Measurements from ENCODE around the gene MITD1. TPM values are rescaled to one million over a fixed set of nuclear protein-coding genes. Genes with fewer than 3 reads are reported as not detected.
"Not testable (repeated sequence)": the region's sequence is repeated elsewhere in the genome, so short reads cannot be mapped to it uniquely, and the experiment has no call there.

MITD1 gene
- total RNA-seq: 19.6 TPM

DNA sequence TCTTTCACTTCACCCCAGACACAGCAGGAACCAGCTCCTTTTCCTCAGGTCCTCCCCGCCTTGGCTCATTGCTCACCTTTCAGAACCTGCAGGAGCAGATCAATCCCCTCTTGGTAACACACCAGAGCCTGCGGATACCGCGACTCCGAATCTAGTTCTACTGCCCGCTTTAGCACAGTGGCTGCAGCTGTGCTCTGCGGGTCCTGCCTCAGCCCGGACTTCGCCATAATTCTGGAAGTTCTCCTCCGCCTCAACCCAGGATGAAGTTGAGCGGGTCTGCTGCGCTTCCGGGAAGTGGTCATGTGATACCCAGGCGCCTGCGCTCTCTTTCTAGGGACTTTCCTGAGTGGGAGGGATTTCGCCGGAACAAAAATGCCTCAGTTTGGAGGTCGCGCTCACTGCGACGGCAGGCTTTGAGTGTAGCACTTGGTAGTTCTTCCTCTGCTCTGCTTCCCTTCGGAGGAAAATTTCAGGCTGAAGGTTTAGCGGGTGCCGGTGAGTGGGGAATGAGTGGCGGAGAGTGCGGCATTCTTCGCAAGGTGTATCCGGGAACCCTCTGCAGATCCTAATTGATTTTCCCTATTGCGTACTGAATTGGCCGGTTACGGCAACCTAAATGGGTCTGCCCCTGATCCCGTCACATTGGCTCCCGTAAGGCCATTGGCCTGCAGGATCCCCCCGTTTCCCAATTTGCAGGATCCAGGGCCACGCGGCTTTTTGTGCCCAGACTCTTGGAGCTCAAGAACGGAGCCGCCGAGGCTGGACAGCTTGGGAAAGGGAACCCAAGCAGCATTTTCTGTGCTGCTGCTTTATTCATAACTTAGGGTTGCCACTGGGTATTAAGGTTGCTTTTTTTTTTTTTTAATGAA, at the start of gene MITD1, which contains the start of gene MRPL30:
Gene MITD1, minus strand, starts transcription at position 304 of the 869 bp plus-strand sequence. Its CDS starts 77 bp downstream, at position 227.
Gene MRPL30, plus strand, starts transcription at position 430 of the 869 bp plus-strand sequence. CDS start 5,020 bp downstream, outside the sequence.
- DNase-seq: peak; percentile 96

DNA sequence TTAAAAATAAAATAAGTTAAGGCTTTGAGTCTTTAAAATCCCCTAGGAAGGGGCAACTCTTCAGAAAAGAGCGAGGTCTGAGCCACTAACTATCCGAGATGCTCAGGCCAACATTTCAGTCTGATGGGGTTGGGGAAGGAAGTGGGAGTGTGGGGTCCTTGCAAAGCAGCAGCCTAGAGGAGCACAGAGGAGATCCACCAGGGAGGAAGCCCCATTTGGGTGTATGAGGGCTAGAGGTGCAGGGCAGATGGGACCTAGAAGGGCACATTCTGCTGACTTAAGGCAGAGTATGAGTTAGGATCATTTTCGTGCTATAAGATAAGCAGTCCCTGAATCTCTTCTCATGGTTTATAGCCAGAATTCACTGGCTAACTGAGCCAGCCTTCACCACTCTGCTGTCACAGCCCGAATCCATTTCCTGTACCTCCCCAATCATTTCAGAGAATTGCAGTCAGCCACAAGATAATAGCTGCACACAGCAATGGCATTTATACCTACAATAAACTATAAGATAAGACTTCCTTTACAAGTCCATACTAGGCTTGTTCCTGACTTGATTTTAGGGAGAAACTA, 37.2 kb upstream of the MITD1 start:
- no peak for DNase-seq

DNA sequence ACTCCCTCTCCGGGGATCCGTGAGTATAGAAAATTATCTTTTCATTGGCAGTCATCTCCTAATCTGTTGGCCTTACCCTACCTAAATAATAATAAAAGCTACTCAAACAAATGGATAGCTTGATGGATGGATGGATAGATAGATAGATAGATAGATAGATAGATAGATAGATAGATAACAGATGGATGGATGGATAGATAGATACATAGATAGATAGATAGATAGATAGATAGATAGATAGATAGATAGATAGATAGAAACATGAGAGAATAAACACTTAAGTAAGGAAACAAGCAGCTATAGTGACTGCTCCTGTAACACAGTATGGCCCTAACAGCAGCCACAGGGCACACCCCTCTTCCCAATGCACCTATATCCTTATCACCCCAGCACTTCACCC, 35.2 kb upstream of the MITD1 start:
- DNase-seq: no peak

DNA sequence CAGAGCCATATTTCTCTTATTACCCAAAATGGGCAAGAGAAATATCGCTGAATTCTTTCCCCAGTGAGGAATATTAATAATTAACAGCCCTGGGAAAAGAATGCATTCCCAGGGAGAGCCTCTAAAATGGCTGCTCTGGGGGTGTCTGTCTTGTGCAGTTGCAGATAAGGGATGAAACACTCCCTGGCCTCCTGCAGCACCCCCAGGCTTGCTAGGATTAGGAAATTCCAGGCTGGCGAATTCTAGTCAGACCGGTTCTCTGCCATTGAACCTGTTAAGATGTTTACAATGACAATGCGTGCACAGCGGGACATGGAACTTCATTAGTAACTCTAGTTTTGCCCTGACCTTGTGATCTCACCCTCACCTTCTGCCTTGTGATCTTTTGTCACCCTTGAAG, 24.6 kb upstream of the MITD1 start:
- DNase-seq: no peak

DNA sequence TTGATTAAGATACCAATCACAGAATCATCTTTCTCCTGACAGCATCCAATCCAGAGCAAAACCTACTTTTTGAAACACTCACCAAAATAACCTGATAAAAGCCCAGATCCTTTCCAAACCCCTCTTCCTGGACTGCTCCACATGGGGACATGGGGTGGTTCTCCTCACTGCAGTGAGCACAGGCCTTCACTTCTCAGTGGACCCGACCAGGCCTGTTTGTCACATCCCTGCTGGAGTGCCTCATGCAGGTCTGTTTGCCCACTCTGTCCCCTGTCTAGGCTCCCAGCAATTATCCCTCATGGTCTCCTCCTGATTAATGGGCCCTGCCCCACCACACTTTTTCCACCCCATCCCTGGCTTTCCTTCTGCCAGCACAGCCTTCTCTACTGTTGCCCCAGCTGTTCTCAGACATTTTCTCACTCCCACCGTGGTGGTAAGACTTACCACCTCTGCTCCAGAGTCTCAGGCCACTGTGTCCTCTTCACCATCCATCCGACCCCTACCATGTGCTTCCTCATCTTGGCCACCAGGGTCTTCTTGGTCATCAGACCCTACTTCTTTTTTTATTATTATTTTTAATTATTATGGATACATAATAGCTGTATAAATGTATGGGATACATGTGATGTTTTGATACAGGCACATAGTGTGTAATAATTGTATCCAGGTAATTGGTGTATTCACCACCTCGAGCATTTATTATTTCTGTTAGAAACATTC, 21.3 kb upstream of the MITD1 start:
- DNase-seq: no peak

DNA sequence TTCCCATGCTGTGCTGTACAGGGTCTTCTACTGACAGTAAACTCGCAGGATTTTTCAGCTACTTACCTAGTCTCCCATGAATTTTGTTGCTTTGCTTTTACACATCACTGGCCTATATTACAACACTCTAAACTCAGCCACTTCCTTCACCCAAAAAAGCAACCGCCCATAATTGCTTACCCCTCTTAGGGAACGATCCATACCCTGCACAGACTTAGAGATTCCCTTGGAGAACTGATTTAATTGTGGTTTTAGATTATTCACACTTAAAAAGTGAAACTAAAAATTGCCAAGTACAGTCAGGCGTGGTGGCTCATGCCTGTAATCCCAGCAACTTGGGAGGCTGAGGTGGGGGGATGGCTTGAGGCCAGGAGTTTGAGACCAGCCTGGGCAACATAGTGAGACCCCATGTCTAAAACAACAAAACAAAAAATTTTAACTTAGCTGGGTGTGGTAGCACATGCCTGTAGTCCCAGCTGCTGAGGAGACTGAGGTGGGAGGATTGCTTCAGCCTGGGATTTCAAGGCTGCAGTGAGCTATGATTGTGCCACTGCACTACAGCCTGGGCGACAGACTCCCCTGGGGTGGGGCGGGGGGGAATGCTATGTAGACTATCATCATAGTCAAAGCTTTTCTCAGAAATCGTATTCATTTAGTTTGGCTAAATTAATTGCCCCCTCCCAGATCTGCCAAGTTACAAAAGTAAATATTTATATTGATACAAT, 19.4 kb upstream of the MITD1 start:
- DNase-seq: no peak

DNA sequence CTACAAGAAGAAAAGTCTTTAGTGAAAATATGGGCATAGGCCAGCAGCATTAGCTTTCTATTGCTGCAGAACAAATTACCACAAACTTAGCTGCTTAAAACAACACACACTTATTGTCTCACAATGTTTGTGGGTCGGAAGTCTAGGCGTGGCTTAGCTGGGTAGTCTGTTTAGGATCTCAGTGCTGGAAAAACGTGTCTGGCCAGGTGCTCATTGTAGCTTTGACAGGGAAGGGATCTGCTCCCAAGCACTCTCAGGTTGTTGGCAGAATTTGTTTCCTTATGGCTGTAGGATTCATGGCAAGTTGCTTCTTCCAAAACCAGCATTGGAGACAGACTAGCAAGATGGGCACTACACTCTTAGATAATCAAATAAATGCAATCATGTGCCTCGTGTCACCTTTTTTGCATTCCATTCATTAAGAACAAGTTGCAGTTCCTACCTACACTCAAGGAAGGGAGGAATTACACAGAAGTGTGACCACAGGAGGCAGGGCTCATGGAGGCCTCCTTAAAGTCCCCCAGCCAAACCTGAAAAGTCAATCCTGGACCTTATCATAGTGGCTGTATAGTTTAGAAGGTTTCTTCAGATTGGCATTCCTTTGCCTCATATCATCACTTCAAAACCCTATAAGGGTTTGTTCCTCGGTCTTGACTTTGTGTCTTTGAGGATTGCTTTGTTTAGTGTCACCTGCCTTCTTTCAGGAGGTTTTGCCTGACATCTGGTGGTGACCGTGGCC, 17.4 kb upstream of the MITD1 start:
- DNase-seq: no peak

DNA sequence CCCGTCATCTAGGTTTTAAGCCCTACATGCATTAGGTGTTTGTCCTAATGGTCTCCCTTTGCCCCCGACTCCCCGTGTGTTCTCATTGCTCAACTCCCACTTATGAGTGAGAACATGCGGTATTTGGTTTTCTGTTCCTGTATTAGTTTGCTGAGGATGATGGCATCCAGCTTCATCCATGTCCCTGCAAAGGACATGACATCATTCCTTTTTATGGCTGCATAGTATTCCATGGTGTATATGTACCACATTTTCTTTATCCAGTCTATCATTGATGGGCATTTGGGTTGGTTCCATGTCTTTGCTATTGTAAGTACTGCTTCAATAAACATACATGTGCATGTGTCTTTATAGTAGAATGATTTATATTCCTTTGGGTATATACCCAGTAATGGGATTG, 11.5 kb upstream of the MITD1 start:
- not testable (repeated sequence) for DNase-seq

DNA sequence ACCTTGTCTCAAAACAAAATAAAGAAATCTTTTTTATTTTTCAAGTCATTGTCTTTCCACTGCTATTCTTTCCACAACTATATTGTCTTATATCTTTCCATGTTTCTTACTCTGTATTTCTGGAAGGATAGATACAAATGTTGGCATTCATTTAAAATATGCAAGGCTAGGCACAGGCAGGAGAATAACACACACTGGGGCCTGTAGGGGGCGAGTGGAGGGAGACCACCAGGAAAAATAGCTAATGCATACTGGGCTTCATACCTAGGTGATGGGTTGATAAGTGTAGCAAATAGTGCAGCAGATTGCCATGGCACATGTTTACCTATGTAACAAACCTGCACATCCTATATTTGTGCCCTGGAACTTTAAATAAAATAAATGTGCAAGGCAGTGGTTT, 9.7 kb upstream of the MITD1 start:
- DNase-seq: no peak

DNA sequence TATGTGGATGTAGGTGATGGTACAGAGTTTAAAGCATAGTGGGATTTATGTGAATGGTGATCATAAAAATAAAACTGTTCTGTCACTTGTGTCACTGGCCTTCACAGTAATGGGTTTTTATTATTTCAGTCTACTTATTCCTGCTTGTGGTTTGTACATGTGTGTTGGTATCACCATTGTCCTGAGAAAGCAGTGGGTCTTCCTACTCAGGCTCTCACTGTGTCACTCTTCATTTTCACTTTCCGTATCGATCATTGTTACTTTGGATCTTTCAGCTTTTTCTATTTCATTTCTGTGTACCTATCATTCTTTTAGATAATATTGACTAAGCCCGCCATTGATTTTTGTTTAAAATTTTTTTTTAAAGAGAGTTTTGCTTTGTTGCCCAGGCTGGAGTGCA, 7.5 kb upstream of the MITD1 start:
- no peak for DNase-seq

DNA sequence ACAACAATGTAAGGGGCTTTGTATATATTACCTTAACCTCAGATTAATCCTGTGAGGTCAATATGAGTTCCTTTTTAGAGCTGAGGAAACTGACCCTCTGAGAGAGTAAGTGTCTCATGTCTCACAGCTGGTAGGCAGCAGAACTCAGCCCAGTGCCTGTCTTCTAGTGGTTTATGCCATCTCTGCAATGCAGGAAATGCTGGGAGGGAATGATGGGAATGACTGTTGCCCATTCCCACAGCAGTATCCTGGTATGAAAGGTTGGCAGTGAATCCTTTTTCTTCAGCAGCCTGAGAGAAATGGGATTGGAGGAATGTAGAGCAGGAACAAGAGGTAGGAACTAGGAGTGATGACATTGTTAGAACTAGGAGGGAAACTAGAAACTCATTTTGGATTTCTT, 6.2 kb upstream of the MITD1 start:
- DNase-seq: no peak

DNA sequence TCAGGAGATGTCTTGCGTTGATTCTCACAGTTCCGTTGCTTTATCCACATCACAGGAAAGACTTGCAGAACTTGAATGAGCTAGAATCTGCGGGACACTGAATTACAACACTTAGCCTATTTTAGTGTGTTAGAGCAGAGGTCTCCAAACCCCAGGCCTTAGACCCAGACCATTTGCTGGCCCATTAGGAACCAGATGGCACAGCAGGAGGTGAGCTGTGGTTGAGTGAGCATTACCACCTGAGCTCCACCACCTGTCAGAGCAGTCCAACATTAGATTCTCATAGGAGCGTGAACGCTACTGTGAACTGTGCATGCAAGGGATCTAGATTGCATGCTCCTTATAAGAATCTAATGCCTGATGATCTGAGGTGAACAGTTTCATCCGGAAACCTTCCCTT, 4.0 kb upstream of the MITD1 start:
- no peak for DNase-seq

DNA sequence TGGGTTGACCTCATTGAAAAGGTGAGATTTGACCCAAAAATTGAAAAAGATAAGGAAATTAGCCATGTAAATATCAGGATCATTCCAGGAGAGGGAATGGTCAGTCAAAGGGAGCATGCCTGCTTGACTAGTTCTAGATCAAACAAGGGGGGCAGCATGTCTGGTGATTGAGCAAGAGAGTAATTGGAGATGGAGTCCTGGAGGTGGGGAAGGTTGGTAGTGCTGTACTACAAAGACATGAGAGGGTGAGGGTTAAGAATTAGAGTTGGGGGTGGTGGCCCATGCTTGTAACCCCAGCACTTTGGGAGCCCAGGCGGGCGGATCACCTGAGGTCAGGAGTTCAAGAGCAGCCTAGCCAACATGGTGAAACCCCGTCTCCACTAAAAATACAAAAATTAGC, 2.2 kb upstream of the MITD1 start:
- no peak for DNase-seq

DNA sequence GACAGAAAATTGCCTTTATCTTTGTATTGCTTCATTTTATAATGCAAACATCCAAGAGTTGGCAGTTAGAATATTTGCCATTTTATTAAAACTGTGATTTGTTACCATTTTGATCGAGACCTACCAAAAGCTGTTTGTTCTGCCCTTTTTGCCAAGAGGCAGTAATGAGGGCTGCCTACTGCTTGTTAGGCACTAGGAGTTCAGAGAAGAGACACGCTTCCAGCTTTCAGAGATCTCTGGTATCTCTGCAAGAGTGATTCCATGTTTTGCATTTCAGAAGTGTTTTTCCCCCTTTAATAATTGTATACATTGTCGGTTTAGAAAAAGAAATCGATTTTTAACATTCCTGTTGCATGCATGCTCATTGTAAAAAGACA, 754 bp upstream of the MITD1 start:
- DNase-seq: no peak

DNA sequence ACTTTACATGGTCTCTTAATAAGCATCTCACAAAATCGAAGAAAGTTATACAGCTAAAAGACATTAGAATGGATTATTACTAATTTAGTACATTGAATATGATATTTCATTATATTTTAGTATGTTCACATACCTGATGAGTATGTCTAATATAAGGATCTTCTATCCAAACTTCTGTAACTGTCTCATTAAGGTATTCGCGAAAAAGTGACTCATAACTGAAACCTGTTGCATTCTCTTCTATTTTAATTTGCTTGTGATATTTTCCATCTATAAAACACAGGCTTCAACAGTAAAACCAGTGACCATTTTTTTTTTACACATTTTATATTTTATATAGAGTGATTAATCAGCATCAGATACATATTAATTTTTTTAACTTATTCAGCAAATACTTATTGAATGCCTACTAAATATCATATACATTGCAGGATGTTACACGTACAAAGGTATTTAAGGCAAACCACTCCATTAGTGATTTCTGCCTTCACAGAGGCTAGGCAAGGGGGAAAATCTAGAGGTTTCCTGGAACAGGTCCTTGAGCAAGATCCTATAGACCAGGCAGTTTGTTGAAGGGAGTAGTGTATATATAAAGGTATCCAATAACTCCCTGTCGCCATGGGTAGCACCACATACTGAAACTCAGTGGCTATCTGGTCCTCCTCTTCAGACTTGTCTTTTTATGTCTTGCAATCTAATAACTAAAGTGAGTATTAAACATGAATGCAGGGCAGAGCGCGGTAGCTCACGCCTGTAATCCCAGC, 9.3 kb downstream of the MITD1 start:
- no peak for DNase-seq

DNA sequence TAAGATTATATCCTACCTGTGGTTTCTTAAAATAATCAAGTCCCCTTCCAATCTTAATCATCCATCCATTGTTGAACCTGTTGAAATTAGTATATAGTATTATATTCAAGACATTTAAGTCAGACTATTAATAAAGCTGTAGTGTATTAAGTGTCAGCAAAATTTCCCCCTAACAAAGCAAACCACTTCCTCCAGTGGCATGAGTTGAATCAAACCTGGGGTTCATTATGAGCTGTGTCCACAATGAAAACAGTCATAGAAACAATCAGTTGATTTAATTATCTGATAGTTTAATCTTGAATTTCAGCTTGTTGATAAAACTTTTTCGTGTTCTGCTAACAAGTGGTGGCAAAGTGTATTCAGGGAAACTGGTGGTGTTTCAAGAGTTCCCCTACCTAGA, 11.3 kb downstream of the MITD1 start:
- DNase-seq: no peak

DNA sequence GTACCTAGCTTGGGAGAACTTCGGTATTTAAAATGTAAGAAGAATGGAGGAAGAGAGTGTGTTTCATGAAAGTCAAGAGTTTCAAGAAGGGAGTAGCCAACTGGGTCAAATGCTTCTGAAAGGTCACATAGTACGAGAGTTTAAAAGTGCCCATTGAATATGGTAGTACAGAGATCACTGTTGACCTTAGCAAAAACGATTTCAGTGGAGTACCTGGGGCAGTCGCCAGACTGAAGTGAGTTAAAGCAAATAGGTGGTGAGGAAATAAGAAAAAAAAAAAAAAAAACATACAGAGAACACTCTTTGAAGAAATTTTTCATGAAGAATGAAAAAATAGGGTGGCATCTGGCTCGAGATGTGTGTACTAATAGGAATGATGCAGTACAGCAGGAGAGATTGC, 14.6 kb downstream of the MITD1 start:
- DNase-seq: no peak

DNA sequence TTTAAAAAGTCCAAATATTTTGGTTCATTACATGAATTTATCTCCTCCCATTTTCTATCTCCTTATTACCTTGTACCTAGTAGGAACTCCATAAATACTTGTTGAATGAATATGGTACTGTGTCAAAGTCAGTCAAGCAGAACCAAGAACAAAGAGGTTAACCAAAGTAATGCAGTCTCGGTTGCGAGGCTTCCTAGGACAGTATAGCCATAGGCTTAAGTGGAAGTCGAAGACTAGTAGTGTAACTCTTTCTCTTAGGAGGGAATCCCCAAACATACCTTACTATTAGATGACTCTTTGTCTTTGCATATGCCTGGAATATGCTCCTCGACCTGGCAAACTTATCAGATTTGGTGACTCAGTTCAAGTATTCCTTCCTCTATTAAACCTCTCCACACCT, 21.3 kb downstream of the MITD1 start:
- no peak for DNase-seq

DNA sequence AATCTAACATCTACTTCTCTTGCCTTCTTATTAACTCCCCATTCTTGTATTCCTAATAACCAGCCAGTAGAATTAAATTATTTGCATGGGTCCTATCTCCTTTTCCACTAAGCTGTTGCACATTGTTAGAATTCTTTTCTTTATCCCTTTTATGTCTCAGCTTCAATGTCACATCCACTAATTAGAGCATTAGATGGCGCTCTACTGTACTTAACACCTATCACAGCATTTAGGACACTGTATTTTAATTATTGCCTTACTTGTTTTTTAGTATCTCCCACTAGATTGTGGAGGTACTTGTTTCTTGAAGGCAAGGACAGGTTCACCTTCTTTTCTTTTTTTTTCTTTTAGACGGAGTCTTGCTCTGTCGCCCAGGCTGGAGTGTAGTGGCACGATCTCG, 22.3 kb downstream of the MITD1 start:
- DNase-seq: no peak

DNA sequence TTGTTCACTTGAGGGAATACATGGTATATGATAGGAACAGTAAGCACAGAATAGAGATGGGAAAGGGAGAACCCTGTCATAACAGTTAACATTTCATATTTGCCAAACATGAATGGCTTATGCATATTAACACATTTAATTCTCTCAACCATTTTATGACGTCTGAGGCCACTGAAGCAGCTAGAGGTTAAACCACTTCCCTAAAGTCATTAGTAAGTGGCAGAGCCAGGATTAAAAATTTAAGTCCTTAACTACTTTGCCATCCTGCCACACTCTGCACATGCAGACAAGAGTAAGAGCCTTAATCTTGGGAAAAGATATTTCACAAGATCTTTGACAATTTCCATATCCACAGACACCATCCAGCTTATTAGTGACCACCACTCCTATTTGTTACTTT, 24.0 kb downstream of the MITD1 start:
- no peak for DNase-seq
